ENCODE measurements around the gene CEP350. TPM values are rescaled to one million over a fixed set of nuclear protein-coding genes. Genes with fewer than 3 reads are reported as not detected.

Gene CEP350, protein sequence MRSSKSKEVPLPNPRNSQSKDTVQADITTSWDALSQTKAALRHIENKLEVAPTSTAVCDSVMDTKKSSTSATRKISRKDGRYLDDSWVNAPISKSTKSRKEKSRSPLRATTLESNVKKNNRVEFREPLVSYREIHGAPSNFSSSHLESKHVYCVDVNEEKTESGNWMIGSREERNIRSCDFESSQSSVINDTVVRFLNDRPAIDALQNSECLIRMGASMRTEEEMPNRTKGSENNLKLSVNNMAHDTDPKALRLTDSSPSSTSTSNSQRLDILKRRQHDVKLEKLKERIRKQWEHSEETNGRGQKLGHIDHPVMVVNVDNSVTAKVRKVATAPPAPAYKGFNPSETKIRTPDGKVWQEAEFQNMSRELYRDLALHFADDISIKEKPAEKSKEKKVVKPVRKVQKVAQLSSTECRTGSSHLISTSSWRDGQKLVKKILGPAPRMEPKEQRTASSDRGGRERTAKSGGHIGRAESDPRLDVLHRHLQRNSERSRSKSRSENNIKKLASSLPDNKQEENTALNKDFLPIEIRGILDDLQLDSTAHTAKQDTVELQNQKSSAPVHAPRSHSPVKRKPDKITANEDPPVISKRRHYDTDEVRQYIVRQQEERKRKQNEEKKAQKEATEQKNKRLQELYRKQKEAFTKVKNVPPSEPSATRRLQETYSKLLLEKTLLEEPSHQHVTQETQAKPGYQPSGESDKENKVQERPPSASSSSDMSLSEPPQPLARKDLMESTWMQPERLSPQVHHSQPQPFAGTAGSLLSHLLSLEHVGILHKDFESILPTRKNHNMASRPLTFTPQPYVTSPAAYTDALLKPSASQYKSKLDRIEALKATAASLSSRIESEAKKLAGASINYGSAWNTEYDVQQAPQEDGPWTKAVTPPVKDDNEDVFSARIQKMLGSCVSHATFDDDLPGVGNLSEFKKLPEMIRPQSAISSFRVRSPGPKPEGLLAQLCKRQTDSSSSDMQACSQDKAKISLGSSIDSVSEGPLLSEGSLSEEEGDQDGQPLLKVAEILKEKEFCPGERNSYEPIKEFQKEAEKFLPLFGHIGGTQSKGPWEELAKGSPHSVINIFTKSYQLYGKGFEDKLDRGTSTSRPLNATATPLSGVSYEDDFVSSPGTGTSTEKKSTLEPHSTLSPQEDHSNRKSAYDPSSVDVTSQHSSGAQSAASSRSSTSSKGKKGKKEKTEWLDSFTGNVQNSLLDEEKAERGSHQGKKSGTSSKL (N-terminal part only)
- 10 to 100 TPM; 32.2 to 42.2 TPM for total RNA-seq
- 20.4 TPM for polyA plus RNA-seq (2013, experiment 1 of 2)
- 28.0 TPM for polyA plus RNA-seq (2013, experiment 2 of 2)
- long read RNA-seq, experiment 1, partial matches to known transcripts: 4 of 5 reads
- long read RNA-seq, experiment 1, other reads (novel, unspliced or antisense): 1 of 5 reads
- long read RNA-seq, experiment 2, partial matches to known transcripts: 12 of 15 reads
- long read RNA-seq, experiment 2, other reads (novel, unspliced or antisense): 1 of 15 reads
- long read RNA-seq, experiment 3, partial matches to known transcripts: 7 of 11 reads
- long read RNA-seq, experiment 3, other reads (novel, unspliced or antisense): 4 of 11 reads
- long read RNA-seq, experiment 4: 0 reads

DNA sequence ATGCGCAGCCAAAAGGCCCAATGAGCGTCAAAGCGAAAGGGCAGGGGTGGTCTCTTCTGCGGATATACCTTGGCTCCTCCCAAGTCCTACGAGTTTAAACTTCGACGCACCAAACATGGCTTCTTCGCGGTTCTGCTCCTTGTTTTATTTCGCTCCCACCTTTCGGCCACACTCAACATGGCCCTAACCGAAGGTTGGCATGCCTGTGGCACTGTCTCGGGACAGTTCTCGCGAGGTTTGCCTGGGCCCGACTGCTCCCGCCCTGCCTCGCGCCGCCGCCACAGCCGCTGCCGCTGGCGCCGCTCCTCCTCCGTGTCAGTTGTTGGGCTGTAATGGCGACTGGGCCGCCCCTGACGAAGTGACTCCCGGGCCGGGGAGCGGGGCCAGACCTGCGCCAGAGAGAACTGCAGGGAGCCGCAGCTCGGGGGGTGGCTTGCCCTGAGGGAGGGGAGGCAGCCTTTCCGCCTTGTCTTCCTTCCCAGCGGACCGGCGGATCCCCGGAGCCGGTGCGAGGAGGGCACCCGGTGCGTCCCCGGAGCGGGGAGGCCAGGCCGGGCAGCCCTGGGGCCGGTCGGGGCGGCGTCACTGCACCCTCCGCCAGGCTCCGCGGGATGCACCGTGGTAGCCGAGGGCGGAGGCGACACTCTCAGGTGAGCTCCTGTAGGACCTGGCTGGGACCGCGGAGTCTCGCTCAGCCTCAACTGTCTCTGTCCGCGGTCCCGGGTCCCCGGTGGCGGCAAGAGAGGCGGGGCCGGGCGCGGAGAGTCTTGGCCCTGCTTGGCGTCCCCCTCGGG, at the start of gene CEP350:
Gene CEP350 (plus strand): TSS at position 318 of the 794 bp plus-strand sequence. CDS start 31,372 bp downstream, outside the sequence.
- DNase-seq: peak; percentile 99
- WGBS, 2 experiments (ENCODE audit: insufficient coverage in 1 of 2, insufficient read length in 1 of 2): 0% methylated on average over 32 to 72 of the region's 72 CpGs
- H3K36me3 Mint-ChIP-seq (ENCODE audit: low read depth): no peaks in the 10 kb centered on the region
- H3K9me3 Mint-ChIP-seq: no peaks in the 10 kb centered on the region
- H3K4me1 Mint-ChIP-seq: peaks cover 15% of the 10 kb centered on the region
- Histone ChIP-seq H3K4me1 (ENCODE audit: control insufficient read depth, insufficient read depth, low read length) (no peaks in the 10 kb centered on the region), H3K4me3 (ENCODE audit: low read length) (peak within 1 kb of the TSS; percentile 98), H3K36me3 (ENCODE audit: control insufficient read depth, insufficient read depth, low read length) (no peaks in the 10 kb centered on the region), H3K9me3 (ENCODE audit: control insufficient read depth, low read length) (no peaks in the 10 kb centered on the region), H3K9ac (ENCODE audit: extremely low read depth, low read length, poor library complexity, severe bottlenecking) (peak within 1 kb of the TSS; percentile 56), H3K27me3 (ENCODE audit: control insufficient read depth, insufficient read depth, low read length, poor library complexity, severe bottlenecking) (no peaks in the 10 kb centered on the region), H3K27ac (ENCODE audit: low read depth, low read length) (peak within 1 kb of the TSS; percentile 78)
- TF ChIP-seq, protein P1, sequence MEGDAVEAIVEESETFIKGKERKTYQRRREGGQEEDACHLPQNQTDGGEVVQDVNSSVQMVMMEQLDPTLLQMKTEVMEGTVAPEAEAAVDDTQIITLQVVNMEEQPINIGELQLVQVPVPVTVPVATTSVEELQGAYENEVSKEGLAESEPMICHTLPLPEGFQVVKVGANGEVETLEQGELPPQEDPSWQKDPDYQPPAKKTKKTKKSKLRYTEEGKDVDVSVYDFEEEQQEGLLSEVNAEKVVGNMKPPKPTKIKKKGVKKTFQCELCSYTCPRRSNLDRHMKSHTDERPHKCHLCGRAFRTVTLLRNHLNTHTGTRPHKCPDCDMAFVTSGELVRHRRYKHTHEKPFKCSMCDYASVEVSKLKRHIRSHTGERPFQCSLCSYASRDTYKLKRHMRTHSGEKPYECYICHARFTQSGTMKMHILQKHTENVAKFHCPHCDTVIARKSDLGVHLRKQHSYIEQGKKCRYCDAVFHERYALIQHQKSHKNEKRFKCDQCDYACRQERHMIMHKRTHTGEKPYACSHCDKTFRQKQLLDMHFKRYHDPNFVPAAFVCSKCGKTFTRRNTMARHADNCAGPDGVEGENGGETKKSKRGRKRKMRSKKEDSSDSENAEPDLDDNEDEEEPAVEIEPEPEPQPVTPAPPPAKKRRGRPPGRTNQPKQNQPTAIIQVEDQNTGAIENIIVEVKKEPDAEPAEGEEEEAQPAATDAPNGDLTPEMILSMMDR (conservative IDR thresholded peaks at IDR 0.05): no peak
- H3K27ac Mint-ChIP-seq: peak within 1 kb of the TSS; percentile 96
- peak within 1 kb of the TSS; percentile 81 for H3K4me3 Mint-ChIP-seq
- no peaks in the 10 kb centered on the region for H3K27me3 Mint-ChIP-seq (ENCODE audit: insufficient read depth)

DNA sequence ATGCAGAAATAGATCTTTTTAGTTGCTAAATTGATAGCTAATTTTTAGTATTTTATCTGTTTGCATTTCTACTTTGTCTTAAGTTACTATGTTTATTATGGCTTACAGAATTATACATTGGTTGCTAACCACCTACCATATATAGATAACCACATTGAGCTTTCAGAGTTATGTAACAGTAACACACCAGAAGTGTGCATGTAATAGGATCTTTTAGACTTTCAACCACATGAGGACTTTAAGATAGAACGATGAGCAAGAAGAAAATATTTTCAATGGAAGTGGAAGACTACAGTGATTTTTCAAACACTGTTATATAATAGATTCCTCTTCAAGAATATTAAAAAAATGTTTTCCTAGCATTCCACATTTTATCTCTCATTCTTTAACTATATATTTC, 43.7 kb upstream of the CEP350 start:
- H3K4me3 Mint-ChIP-seq: no peak overlapping the region

More for the DNA sequence above, 43.7 kb upstream of the CEP350 start:
- Histone ChIP-seq H3K27me3 (ENCODE audit: control insufficient read depth, insufficient read depth, low read length, poor library complexity, severe bottlenecking) (no peaks in the 10 kb centered on the region), H3K27ac (ENCODE audit: low read depth, low read length) (no peak overlapping the region), H3K9me3 (ENCODE audit: control insufficient read depth, low read length) (no peaks in the 10 kb centered on the region), H3K4me3 (ENCODE audit: low read length) (no peak overlapping the region), H3K36me3 (ENCODE audit: control insufficient read depth, insufficient read depth, low read length) (peaks cover 64% of the 10 kb centered on the region), H3K9ac (ENCODE audit: extremely low read depth, low read length, poor library complexity, severe bottlenecking) (no peak overlapping the region), H3K4me1 (ENCODE audit: control insufficient read depth, insufficient read depth, low read length) (no peaks in the 10 kb centered on the region)
- Mint-ChIP-seq H3K27ac (no peak overlapping the region), H3K9me3 (no peaks in the 10 kb centered on the region), H3K4me1 (no peaks in the 10 kb centered on the region), H3K36me3 (ENCODE audit: low read depth) (peaks cover 40% of the 10 kb centered on the region), H3K27me3 (ENCODE audit: insufficient read depth) (no peaks in the 10 kb centered on the region)
- TF ChIP-seq, protein P1 (conservative IDR thresholded peaks at IDR 0.05): no peak
- no peak for DNase-seq
- WGBS, 2 experiments (ENCODE audit: insufficient coverage in 1 of 2, insufficient read length in 1 of 2): 100% methylated on average over 1 of the region's 1 CpG; no CpG with 5 or more reads in 1 of the 2 experiments
